ENCODE data around the gene NOM1. TPM values are rescaled to one million over a fixed set of nuclear protein-coding genes. Genes with fewer than 3 reads are reported as not detected.

NOM1 gene
- total RNA-seq, 1 donor from 2014 or later, result 28.2 TPM

DNA sequence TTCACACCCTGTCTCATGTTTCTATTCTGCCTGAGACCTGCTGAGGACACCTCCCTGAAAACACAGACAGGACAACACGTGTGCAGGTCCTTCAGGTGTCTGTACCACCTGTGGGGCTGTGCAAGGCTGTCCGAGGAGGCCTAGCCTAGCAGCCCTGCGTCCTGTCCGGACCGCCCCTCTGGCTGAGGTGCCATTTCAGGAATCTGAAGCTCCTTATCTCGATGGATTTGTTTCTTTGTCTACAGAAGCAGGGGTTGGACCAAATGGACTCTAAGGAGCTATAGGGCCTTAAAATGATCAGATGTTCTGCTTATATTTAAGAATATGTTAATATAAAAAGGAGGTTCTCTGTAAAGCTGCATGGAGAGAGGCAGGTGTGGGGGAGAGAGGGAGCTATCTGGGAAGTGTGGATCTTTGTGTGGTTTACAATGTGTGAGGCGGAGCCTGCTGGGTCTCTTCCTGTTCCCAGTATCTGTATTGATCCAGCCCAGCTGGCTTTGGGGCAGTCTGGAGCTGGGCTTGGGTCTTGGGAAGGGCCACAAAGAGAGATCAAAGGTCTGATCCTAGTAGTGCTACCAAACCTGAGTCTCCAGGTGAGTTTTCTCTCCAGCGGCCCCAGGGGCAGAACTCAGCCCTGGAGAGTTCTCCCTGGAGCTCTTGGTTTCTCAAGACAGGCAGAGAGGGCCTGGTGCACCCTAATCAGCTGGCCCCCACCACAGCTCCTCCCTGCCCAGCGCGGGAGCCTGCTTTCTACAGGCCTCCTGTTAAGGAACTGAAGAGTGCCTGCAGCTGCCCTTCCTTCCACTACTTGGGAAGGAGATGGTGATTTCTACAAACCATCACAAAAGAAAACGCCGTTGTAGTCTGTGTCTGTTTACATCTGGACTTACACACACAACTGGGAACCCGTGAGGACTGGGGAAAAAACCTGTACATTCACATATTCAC lies 64.4 kb downstream of the NOM1 start:
- Mint-ChIP-seq H3K36me3 (ENCODE audit: low read depth) (no peaks in the 10 kb centered on the region), H3K27ac (ENCODE audit: unreplicated experiment) (no peak overlapping the region), H3K9me3 (no peaks in the 10 kb centered on the region), H3K4me3 (no peak overlapping the region), H3K4me1 (no peaks in the 10 kb centered on the region), H3K27me3 (ENCODE audit: low read depth) (peaks cover 84% of the 10 kb centered on the region)
- DNase-seq (ENCODE audit: low read depth, low spot score), result no peak
- TF ChIP-seq, protein P1, sequence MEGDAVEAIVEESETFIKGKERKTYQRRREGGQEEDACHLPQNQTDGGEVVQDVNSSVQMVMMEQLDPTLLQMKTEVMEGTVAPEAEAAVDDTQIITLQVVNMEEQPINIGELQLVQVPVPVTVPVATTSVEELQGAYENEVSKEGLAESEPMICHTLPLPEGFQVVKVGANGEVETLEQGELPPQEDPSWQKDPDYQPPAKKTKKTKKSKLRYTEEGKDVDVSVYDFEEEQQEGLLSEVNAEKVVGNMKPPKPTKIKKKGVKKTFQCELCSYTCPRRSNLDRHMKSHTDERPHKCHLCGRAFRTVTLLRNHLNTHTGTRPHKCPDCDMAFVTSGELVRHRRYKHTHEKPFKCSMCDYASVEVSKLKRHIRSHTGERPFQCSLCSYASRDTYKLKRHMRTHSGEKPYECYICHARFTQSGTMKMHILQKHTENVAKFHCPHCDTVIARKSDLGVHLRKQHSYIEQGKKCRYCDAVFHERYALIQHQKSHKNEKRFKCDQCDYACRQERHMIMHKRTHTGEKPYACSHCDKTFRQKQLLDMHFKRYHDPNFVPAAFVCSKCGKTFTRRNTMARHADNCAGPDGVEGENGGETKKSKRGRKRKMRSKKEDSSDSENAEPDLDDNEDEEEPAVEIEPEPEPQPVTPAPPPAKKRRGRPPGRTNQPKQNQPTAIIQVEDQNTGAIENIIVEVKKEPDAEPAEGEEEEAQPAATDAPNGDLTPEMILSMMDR (conservative IDR thresholded peaks at IDR 0.05), result no peak

DNA sequence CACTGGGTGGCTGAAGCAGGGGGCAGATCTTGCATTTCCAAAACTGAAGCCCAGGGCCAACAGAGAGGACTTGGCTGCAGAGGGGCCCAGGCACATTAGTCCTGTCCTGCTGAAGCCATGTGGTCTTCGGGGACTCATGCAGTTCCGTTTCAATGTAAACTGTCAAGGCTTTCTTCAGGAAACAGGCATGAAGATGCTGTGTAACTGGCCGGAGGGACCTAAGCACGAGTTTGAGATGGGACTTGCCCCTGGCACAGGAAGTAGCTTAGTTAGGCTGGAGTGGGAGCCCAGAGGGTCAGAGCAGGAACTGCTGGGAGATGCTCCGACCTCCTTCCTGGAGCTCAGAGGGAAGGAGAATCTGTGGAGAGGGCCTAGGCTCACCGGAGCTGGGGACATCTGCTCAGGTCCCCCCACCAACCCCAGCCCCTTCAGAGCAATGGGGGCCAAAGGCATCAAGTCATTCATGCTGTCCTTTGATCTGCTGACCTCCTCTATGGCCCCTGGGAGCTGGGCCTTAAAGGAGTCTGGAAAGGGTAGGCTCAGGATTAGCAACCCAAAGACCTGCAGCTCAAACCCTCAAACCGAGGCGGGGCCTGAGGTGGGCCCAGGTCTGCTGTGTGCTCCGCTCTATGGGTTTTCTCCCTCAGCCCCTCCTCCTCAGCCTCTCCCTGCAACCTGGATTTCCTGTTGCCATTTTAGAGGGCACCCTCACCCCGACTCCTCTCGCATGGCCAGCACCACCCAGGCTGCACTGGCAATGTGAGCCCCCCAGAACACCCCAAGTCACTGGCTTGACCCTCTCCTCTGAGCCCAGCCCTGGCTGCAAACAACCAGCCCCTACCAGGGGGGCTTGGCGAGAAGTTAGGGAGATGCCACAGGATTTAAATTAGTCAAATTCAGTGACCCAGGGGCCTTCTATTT lies 65.4 kb downstream of the NOM1 start:
- H3K27ac Mint-ChIP-seq (ENCODE audit: unreplicated experiment), result no peak overlapping the region
- H3K9me3 Mint-ChIP-seq, result no peaks in the 10 kb centered on the region

DNA sequence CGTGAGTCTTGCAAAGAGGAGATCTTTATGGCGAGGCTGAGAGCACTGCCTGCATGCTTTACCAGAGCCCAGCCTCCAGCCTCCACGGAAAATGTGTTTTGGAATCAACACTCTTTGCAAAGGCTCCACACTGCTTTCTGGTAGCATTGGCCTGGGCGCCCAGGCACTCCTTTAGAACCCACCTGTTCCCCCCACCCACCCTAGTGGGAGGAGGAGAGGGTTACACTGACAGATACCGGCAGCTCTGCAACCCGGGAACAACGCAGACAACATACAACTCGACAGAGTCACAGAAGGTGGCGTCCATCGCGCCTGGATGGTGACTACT lies 66.5 kb downstream of the NOM1 start:
- Mint-ChIP-seq H3K27me3 (ENCODE audit: low read depth) (peaks cover 95% of the 10 kb centered on the region), H3K4me3 (no peak overlapping the region), H3K36me3 (ENCODE audit: low read depth) (no peaks in the 10 kb centered on the region), H3K4me1 (no peaks in the 10 kb centered on the region), H3K27ac (ENCODE audit: unreplicated experiment) (no peak overlapping the region), H3K9me3 (no peaks in the 10 kb centered on the region)
- DNase-seq (ENCODE audit: low read depth, low spot score), result no peak
- TF ChIP-seq, protein P1 (conservative IDR thresholded peaks at IDR 0.05), result no peak

More for the DNA sequence above, 65.4 kb downstream of the NOM1 start:
- no peak for DNase-seq (ENCODE audit: low read depth, low spot score)
- Mint-ChIP-seq H3K4me1 (no peaks in the 10 kb centered on the region), H3K4me3 (no peak overlapping the region), H3K36me3 (ENCODE audit: low read depth) (no peaks in the 10 kb centered on the region), H3K27me3 (ENCODE audit: low read depth) (peaks cover 87% of the 10 kb centered on the region)
- TF ChIP-seq, protein P1 (conservative IDR thresholded peaks at IDR 0.05), result no peak

DNA sequence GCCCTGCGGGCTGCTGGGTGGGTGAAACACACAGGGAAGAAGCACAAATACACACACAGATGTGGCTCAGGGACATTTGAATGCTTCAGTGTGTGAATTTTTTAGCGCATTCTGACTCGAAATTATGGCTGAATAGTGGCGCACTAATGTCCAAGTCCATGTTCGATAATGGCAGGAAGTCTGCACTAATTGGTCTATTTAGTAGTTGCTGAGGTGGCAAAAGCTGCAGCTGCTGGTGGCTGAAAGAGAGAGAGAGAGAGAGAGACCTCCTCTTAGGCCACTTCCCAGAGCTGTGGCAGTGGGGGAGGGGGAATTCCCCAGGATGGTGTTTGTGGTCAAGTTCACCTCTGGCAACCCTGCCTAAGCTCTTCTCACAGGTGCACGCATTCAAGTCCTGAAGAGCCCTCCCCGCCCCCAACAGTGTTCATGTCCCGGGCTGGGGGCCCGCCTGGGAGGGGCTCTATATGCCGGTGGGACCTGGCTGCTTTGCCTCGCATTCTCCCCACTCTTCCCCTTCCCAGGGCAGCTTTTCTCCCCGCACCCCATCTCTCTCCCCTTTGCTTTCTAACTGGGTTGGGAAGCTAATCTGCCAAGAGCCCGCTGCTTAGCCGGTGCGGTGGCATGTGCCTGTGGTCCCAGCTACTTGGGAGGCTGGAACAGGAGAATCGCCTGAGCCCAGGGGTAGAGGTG lies 67.0 kb downstream of the NOM1 start:
- Mint-ChIP-seq H3K36me3 (ENCODE audit: low read depth) (no peaks in the 10 kb centered on the region), H3K4me3 (no peak overlapping the region), H3K9me3 (no peaks in the 10 kb centered on the region), H3K4me1 (no peaks in the 10 kb centered on the region), H3K27ac (ENCODE audit: unreplicated experiment) (no peak overlapping the region), H3K27me3 (ENCODE audit: low read depth) (peaks cover 92% of the 10 kb centered on the region)
- TF ChIP-seq, protein P1 (conservative IDR thresholded peaks at IDR 0.05), result no peak
- no peak for DNase-seq (ENCODE audit: low read depth, low spot score)

DNA sequence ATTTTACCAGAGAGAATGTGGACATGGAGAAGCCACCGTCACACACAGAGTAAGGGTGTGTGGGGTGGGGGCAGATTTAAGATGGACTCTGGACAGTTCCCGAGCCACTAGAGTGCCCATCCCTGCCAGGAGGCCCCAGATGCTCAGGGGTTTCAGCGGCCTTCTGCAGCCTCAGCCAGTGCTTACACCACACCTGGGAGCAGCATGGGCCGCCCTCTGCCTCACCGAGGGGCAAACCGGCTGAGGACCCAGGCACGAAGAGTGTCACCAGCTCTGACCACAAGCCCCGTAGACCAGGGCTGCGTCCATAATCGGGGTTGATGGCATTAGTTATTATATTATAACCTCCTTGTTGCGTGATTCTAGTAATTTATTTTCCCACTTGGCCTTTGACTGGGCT lies 67.6 kb downstream of the NOM1 start:
- TF ChIP-seq, protein P1 (conservative IDR thresholded peaks at IDR 0.05), result no peak
- H3K4me3 Mint-ChIP-seq, result no peak overlapping the region
- no peaks in the 10 kb centered on the region for H3K36me3 Mint-ChIP-seq (ENCODE audit: low read depth)
- no peaks in the 10 kb centered on the region for H3K4me1 Mint-ChIP-seq
- no peaks in the 10 kb centered on the region for H3K9me3 Mint-ChIP-seq
- no peak overlapping the region for H3K27ac Mint-ChIP-seq (ENCODE audit: unreplicated experiment)
- DNase-seq (ENCODE audit: low read depth, low spot score), result no peak
- H3K27me3 Mint-ChIP-seq (ENCODE audit: low read depth), result peaks cover 91% of the 10 kb centered on the region
